ENCODE measurements around the gene MTMR1.

DNA sequence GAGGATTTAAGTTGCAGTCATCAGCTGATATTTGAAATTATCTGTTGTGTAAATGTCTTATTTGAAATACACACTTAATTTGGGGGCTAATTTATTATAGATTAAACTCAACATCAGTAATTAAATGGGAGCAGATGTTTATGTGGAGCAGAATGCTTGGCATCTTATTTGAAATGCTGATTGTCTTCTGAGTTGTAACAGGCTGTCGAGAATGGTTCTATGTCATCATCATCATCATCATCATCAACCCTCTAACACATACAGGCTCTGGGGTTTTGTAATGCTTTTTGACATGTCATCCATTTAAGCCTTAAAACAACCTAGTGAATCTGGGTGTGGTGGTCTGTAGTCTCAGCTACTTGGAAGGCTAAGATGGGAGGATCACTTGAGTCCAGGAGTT, 8.2 kb downstream of the MTMR1 start:
- TF ChIP-seq, protein P1, sequence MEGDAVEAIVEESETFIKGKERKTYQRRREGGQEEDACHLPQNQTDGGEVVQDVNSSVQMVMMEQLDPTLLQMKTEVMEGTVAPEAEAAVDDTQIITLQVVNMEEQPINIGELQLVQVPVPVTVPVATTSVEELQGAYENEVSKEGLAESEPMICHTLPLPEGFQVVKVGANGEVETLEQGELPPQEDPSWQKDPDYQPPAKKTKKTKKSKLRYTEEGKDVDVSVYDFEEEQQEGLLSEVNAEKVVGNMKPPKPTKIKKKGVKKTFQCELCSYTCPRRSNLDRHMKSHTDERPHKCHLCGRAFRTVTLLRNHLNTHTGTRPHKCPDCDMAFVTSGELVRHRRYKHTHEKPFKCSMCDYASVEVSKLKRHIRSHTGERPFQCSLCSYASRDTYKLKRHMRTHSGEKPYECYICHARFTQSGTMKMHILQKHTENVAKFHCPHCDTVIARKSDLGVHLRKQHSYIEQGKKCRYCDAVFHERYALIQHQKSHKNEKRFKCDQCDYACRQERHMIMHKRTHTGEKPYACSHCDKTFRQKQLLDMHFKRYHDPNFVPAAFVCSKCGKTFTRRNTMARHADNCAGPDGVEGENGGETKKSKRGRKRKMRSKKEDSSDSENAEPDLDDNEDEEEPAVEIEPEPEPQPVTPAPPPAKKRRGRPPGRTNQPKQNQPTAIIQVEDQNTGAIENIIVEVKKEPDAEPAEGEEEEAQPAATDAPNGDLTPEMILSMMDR (IDR thresholded peaks at IDR 0.05) = no peak
- TF ChIP-seq ZFX (IDR thresholded peaks at IDR 0.05; ENCODE audit: borderline replicate concordance) = no peak

Measured in 22Rv1 (cell line).